HEK293T (cell line): ENCODE data around the gene CASZ1.

Experiments used
- BHLHE40 ChIP-seq: fragments of 450-650 bp; IDR thresholded peaks from 2 replicates; pipeline ENCODE4 v1.6.1; 2016; ENCODE audit warnings: mild to moderate bottlenecking, moderate library complexity, borderline replicate concordance
- ELF4 ChIP-seq: fragments of 450-650 bp; IDR thresholded peaks from 2 replicates; pipeline ENCODE4 v1.6.1; 2017; ENCODE audit warnings: antibody characterized with exemption
- FOXA1 ChIP-seq: fragments of 450-650 bp; IDR thresholded peaks from 2 replicates; pipeline ENCODE4 v1.6.1; 2016; ENCODE audit warnings: mild to moderate bottlenecking
- HDGF ChIP-seq: fragments of 450-650 bp; IDR thresholded peaks from 2 replicates; pipeline ENCODE4 v1.6.1; 2017; ENCODE audit warnings: antibody characterized with exemption, borderline replicate concordance
- PKNOX1 ChIP-seq: fragments of 450-650 bp; IDR thresholded peaks from 2 replicates; pipeline ENCODE4 v1.6.1; 2016

GRCh38 chr1:10679496-10680220 lies 116.8 kb downstream of the CASZ1 start:
- no peak for TF ChIP-seq HDGF
- TF ChIP-seq PKNOX1, result no peak
- TF ChIP-seq FOXA1, result no peak
- TF ChIP-seq ELF4, result no peak
- TF ChIP-seq BHLHE40, result no peak
